ENCODE measurements around the gene GNB1L.
A peak's percentile ranks its signal among the peaks of the same experiment; 100 is the strongest.

Gene GNB1L, protein sequence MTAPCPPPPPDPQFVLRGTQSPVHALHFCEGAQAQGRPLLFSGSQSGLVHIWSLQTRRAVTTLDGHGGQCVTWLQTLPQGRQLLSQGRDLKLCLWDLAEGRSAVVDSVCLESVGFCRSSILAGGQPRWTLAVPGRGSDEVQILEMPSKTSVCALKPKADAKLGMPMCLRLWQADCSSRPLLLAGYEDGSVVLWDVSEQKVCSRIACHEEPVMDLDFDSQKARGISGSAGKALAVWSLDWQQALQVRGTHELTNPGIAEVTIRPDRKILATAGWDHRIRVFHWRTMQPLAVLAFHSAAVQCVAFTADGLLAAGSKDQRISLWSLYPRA

DNA sequence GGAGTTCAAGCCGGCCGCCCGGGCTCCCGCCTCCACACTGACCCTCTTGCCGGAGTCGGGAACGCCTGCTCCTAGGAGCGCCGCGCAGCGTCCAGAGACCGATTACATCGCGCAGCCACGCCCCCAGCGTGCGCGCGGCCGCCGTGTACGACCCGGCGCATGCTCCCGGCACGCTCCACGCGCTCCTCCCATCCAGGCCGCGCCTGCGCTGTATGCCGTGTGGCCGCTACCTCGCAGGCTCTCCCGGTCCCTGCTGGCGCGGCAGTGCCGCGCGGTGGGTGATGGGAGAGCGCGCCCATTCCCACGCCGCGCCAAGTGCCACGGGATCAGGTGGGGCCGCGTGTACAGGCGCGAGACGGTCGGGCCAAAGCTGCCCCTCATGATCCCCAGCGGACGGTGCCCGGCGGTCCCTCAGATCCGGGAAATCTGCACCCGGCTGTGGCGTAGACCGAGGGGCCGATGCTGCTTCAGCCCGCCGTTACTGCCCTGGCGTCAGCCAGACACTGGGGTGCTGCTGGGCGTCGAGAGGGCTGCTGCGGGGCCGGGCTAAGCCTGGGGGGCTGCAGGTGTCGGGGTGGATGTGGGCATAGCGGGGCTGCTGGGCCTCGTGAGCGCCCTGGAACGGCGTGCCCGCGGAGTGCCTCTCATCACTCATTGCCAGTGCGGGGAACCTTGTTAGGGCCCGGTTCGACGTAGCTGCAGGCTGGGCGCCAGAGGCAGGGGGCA is at the start of gene GNB1L, which contains the start of gene RTL10:
GNB1L (minus strand) TSS at position 97 of the 726 bp plus-strand sequence. CDS start 33,519 bp downstream, outside the sequence.
RTL10 (minus strand) TSS at position 97 of the 726 bp plus-strand sequence. CDS start 2,613 bp downstream, outside the sequence.
- DNase-seq, result peak; percentile 70

DNA sequence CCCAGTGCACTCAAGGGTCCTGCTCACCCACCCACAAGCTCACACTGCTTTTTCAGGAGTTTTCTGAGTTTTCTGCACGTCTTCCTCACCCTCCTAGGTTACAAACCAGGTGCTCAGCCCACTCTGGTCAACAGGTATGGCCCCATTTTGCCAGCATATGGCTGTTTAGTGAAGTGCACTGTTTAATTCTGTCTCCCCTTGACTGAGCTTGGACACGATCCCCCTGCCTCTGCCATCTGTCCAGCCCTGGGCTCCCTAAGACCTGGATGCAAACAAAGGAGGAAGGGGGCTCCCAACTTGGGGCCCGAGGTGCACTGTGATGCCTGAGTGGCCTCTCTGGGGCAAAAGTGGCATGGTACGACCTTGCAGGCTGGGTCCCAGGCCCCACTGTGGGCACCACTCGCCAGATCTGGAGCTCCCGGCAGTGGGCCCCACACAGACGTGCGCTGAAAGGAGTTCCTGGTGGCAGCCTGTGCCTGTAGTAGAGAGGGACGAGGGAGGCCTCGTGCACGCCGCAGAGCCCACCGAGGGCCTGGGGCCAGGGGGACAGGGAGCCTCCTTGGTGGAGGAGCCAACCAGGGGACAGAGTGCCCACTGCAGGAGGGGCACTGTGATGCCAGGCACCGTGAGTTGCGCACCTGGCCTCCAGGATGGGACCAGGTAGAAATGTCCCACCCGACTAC is 49.6 kb upstream of the GNB1L start:
- DNase-seq, result no peak

DNA sequence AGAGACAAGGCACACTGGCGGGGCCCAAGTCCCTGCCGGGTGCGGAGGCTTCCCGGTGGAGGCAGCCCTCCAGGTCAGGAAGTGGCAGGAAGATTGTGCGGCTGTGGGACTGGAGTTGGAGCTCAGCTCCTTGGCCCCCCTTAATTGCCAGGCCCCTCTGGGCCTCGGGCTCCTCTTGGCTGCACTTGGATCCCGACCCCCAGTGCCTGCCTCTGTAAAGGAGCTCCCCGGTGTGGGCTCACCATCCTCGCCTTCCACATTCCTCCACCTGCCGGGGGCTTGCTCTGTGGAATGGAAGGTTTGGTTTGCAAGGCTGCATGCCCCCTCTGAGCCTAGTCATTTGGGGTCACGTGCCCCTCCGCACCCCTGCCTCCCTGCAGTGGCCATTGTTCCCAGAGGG is 48.8 kb upstream of the GNB1L start:
- DNase-seq, result no peak

DNA sequence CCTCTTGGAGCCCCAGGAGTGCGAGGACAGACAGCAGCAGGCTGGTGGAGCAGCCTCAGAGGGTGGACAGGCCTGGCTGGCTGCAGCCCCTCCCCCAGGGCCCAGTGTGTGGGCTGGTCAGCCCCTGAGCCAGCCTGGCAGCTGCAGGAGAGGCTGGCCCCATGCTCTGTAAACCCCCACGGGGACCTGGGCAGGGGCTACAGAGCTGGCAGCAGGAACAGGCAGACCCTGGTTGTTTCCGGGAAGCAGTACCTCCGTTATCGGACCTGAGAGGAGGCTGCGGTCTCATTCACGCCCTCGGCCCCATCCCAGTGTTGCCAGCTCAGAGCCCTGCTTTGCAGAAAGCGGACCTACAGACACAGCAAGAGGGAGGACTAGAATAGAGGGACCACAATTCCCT is 48.4 kb upstream of the GNB1L start:
- no peak for DNase-seq

DNA sequence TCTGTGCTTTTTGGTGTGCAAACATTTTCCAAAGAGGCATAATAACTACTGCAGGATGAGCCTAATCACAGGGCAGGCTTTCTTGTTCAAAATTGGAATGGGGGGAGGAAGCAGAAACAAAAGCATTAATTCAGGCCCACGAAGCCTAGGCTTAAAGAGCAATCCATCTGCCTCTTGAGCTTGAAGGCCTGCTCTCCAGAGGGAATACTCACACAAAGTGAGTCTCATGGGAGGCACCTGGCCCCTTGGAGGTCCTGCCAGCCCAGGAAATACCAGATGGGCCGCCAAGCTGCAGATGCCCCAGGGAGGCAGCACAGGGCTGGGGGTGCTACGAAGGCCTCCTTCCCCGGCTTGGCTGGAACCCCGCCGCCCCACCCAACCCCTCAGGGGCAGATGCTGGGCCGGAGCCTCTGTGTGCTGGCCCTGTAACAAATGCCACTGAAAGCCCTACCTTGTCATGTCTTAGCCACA is 47.6 kb upstream of the GNB1L start:
- no peak for DNase-seq

DNA sequence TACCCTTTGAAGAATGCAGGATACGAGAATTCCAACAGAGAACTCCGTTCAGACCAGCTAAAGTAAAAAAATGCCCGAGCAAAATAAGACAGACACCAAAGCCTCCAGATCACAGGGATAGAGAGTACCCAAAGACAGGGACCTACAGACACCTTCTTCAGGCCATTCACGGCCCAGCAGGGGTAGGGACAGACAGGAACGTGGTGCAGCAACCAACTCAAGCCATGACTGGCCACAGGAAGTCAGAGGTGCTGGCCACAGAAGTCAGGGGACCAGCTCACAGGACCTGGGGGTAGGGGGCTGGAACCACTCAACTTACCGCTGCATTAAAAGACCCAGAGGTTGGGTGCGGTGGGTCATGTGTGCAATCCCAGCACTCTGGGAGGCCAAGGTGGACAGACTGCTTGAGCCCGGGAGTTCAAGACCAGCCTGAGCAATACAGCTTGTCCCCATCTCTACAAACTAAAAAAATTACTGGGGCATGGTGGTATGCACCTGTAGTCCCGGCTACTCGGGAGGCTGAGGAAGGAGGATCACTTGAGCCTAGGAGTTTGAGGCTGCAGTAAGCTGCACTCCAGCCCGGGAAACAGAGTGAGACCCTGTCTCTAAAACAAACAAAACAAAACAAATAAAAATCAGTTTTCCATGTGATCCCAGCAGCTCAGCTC is 47.0 kb upstream of the GNB1L start:
- no peak for DNase-seq

DNA sequence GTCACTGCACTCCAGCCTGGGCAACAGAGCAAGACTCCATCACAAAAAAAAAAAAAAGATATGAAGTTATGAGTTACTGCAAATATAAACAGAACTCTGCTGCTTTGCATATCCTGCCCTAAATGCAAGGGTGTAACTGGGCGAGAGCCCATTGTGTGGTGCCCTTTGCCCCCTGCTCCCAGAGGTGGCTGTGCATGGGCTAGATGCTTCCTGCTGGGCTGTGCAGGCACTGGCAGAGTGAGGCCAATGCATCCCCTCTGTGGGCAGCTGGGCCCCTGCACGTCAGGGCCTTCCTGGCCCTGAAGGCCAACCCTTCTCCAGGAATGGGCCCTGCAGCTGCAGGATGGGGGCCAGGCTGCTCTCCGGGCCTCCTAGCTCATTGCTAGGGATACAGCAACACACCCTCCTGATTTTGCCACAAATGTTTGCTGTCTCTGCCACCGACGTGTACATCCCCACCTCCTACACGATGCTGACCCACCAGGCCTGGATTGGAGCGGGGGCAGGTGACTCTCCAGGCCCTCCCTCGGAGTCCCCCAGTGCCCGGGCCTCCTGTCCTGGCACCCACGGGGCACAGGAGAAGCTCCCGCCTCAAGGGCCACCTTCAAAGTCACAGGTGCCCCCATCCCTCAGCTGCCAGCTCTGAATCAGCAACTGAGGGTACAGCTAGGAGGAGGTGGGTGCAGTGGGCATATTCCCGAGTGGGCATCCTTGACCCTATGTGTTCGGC is 46.2 kb upstream of the GNB1L start:
- no peak for DNase-seq

DNA sequence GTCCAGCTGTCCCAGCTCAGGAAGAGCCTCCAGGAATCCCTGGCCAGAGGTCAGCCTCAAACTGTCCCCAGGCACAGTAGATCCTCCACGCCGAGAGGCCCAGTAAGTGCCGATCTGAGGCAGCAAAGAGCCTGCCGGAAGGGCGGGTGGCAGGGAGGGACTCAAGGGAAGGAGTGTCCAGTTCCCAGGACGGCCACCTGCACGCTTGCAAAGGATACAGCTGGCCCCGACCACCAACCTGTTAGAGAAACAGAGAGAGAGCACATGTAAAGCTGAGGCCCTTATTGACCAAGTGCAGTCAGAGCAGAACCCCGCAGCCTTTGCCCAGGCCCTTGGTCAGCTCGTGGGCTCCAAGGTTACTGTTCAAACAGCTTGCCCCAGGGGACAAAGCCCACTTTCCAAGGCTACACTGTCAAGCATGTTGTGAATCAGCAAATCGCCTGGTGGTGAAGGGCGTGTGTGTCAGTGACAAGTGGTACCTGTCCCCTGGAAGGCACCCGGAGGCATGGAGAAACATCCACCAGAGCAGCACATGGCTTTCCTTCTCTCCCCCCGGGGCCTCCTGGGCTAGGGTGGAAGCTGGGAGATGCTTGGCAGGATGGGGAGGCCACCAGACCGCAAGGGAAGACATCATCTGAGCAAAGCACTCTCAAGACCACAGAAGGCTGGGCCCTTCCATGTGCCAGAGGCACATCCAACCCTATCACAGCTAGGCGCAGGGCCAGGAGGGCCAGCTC is 44.3 kb upstream of the GNB1L start:
- no peak for DNase-seq

DNA sequence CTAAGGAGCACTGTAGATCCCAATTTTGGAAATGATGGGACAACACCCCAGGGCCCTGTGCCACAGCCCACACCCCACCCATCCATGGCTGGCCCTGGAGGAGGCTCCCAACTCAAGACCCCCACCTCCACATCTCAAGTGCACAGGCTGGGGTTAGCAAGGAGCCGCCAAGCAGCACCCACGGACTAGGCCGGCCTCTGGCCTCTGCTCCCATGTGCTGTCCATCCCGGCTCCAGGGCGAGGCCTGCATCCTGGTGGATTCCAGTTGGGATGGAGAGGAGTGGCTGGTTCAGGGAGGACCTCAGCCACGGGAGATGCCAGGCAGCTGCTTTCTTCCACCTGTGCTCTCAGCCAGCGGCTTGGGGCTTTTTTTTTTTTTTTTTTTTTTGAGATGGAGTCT is 43.5 kb upstream of the GNB1L start:
- no peak for DNase-seq

DNA sequence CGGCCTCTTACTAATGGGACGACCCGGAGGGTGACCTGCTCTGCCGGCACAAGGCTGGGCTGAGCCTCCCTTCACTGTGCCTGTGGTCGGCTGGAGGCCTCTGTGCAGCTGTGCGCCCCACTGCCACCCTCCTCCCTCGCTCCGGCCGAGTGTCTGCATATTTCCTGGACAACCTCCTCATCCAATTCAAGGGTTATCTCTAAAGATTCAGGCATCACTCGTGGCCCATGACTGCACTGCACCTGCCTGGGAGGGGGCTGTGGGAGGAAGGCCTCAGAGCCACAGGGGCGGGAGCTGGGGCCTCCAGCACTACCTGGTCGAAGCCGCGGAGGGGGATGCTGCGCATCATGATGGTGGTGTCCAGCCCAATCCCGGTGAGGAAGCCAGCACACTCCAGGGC is 43.1 kb upstream of the GNB1L start:
- DNase-seq, result no peak

DNA sequence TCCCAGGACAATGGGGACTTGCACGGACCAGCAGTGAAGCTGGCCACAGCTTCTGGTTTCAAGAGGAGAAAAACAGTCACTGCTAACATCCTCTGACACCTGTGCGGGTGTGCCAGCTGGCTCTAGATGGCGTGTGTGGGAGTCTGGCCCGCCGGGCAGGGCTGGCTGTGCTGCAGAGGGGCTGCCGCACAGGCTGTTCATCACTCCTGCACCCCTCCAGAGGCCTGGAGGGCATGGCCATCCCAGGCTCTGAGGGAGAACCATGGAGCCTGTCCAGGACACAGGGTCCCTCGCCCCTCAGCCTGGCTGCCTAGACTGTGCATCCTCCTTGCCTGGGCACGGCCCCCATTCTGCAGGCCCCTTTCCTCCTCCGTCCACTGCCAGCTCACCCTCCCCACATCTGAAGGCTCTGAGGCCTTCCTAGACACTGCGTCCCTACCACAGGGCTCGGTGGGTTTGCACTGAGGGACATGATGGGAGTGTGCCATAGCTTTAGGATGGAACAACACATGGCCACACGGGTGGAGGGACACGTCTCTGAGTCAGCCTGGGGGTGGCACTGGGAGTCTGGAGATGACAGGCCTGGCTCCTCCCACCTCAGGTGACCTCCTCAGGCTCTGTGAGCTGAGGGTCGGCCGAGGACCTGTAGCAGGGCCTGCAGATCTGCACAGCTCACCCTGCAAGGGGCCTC is 42.1 kb upstream of the GNB1L start:
- DNase-seq, result no peak

DNA sequence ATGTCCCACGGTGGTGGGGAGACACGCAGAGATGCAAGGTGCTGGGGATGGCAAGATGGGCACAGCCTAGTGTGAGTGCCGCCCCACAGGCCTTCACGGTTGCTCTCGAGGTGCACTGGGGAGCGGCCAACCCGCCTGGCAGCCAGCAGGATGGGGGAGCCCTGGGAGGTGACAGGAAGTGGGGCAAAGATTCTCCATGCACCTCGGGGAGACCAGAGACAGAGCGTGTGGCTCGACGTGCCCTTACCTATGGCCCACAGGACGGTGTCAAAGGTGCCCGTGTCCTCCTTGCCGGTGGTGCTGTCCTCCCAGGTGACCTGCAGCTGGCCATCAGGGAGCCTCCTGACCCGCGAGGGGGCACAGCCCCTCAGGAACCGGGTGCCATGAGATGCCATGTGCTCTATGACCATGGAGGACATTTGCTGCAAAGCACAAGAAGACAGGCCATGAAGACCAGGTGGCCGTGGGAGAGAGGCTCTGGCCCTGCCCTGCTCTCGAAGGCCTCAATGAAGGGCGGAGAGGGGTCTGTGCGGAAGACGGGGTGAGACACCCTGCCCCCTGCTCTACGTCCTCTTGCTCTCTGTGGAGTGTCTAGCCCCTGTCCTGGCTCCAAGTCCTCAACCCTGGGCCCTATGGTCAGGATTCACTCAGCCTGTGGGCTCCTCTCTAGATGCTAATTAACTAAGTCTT is 40.6 kb upstream of the GNB1L start:
- DNase-seq, result no peak

DNA sequence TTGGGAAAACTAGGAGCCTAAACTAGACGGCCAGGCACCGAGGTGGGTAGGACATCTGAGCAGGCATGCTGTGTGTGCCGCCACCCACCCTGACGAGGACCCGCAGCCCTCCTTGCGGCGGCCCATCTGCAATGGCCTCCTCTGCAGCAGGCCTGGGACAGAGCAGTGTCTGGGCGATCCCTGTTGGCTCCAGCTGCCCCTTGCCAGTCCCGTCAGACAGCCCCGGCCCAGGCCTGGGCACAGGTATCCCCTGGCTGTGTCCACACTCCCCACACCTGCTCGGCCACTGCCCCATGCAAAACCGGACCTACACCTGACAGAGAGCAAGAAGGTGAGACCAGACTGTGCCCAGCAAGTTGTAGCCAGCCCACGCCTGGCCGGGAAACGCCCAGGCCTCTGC is 38.7 kb upstream of the GNB1L start:
- no peak for DNase-seq

DNA sequence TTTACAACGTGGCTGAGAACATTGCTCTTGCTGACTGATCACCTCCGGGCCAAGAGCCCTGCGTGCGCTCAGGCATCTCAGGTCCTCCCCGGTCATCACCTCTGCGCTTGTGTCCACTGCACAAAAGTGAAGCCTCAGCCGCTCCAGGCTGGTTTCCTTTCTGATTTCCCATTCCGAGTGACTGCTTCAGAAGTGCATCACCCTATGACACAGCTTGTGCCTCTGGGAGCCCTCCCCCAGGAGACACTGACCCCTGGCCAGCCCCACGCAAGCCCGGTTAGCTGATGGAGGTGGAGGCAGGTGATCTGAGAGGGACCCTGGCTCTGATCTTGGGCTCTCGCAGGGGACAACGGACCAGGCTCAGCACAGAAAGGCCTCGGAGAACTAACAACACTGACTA is 38.3 kb upstream of the GNB1L start:
- no peak for DNase-seq

DNA sequence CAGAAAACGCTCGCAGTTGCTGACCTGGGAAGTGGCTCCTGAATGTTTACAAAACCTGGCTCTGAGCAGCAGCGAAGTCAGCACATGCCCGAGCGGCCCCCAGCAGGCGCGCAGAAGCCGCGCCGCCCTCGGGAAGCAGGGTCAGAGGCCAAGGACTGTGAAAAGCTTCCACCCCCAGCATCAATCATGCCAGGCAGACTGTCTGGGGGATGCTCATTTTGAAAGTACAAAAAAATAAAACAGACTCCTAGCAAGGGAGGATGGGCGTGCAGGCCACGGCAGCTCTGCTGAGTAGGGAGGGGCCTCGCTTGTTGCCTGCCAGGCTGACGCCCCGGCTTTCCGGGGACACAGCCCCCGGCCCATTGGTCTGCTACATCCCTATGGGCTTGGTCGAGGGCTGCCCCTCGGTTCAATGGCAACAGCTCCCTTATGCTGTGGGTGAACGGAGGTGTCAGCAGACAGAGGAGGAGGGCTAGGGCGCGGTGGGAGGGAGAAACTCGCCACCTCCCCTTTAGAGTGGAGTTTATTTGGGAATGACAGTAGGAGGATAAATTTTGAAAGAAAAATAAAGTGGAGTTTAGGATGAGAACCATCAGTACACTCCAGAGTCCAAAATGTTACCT is 37.7 kb upstream of the GNB1L start:
- no peak for DNase-seq

DNA sequence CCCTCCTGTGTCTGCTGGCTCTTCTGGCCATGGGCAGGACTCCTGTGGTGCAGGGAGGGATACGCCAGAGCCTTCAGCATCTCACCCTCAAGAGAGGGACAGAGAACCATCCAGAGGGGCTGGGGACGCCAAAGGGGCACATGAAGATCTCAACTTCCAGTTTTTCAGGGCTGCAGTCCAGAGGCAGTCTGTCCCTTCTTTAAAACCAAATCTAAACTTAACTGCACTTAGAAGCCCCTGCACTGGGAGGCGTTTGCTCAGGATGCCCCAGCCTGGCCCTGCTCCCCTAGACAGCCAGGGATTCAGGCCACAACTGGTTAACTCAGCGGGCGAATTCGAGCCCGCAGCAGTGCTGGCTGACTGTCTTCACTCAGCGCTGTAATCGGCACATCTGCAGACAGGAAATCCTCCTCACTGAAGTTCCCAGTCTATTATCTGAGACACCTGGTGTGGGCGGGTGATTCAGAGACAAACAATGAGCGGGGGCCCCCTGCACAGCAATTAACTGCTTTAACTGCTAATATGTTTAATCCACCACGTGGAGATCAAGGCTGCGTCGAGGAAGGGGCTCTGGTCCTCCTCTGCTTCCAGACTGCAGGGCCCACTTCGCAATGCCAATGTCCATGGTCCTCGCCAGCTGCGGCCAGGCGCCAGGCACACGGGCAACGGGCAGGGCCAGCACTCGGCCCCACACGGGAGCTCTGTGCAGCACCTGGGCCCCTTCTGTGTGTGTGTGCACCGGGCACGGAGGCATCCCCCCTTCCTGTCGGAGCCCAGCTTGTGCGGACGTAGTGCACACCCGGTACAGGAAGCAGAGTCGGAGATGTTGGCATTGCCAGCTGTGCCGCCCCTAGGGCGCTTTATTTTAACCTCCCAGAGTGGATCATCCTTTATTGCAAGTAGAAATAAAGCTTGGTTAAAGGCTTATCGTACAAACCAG is 36.9 kb upstream of the GNB1L start:
- no peak for DNase-seq

DNA sequence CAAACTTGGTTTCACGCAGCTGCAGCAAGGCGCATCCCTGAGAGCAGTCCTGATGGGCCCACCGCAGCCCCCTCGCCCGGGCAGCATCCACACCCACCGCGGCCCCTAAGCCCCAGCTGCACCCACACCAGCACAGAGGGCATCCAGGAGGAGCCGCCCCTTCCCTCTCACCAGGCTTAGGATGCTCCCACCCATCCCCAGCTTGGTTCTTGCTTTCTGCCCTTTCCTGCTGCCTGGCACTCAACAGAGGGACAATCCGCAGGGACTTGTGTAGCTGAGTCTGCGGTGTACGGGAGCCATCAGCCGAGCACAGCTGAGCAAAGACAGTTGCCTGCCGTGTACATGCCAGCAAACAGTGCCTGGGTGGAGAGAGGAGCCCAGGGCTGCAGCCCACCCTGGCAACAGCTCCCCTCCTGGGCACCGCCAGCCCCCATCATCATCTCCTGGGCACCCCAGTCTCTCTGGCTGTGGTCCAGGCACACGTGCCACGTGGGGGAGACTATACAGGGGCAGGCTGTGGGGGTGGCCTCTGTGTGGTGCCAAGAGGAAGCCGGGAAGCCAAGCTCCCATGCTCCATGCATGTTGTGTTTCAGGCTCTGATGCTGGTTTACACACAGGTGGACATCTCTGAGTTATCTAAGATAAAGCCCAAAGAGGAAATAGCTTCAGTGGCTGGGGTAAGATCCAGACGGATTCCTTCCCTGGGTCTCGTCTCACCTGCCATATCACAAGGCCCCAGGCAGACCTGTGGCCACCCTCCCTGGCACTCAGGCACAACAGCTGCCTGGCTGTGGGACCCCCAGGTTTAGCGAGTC is 36.0 kb upstream of the GNB1L start:
- no peak for DNase-seq

DNA sequence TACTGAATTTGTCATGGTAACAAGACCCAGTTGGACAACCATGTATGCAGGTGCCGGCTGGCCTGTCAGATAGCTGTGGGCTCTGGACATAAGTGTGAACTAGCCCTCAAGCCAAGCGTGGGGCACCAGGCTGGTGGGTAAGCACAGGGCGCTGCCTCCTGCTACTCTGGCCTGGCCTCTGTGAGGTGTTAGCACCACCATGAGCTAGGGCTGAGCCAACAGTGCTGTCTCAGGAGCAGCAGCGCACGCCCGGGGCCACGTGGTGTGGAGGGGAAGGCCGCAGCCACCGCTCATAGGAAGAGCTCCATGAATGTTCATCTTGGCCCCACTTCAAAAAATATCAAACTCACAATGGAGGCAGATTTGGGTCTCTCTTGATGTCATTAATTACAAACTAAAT is 35.3 kb upstream of the GNB1L start:
- DNase-seq, result no peak

All from NCI-H526 treated with DMSO at 0.1 percent for 48 hours (cell line).